Measurements from ENCODE around the gene RAB30. TPM values are rescaled to one million over a fixed set of nuclear protein-coding genes. Genes with fewer than 3 reads are reported as not detected.
"Not testable (repeated sequence)": the region's sequence is repeated elsewhere in the genome, so short reads cannot be mapped to it uniquely, and the experiment has no call there.

The RAB30 gene
- total RNA-seq, 1 donor from 2014 or later, result 7.7 TPM

GRCh38 chr11:83011333-83012167, 60.1 kb downstream of the RAB30 start:
- DNase-seq (ENCODE audit: low spot score in 2 of 2), result no peak
- intact Hi-C loops (cut with DNase I), result no loop called here
- Histone ChIP-seq H3K36me3 (no peaks in the 10 kb centered on the region), H3K27me3 (no peaks in the 10 kb centered on the region), H3K27ac (no peak overlapping the region), H3K9me3 (no peaks in the 10 kb centered on the region), H3K4me1 (peaks cover 5 to 20% of the 10 kb centered on the region in 2 donors), H3K4me3 (no peak overlapping the region)
- TF ChIP-seq CTCF (IDR thresholded peaks at IDR 0.05), result no peak

GRCh38 chr11:83009999-83010398, 61.7 kb downstream of the RAB30 start:
- DNase-seq (ENCODE audit: low spot score in 2 of 2), result no peak
- no peaks in the 10 kb centered on the region for H3K36me3 ChIP-seq
- H3K27me3 ChIP-seq, result no peaks in the 10 kb centered on the region
- H3K9me3 ChIP-seq, result no peaks in the 10 kb centered on the region
- intact Hi-C loops (cut with DNase I), result no loop called here
- no peak overlapping the region for H3K4me3 ChIP-seq
- H3K4me1 ChIP-seq, result peaks cover 5 to 20% of the 10 kb centered on the region in 2 donors
- no peak overlapping the region for H3K27ac ChIP-seq
- no peak for TF ChIP-seq CTCF (IDR thresholded peaks at IDR 0.05)

- H3K27me3 ChIP-seq; H3K9me3 ChIP-seq; H3K27ac ChIP-seq; H3K36me3 ChIP-seq; H3K4me3 ChIP-seq; intact Hi-C loops (cut with DNase I); DNase-seq (ENCODE audit: low spot score in 2 of 2): not testable (repeated sequence)
- peaks cover 5 to 20% of the 10 kb centered on the region in 2 donors for H3K4me1 ChIP-seq
These were observed 62.6 kb downstream of the RAB30 start for GRCh38 chr11:83009136-83009535.

- H3K27ac ChIP-seq, result no peak overlapping the region
- H3K36me3 ChIP-seq, result no peaks in the 10 kb centered on the region
- intact Hi-C loops (cut with DNase I), result no loop called here
- no peaks in the 10 kb centered on the region for H3K9me3 ChIP-seq
- no peak for TF ChIP-seq CTCF (IDR thresholded peaks at IDR 0.05)
- H3K4me3 ChIP-seq, result no peak overlapping the region
- peaks cover 5 to 20% of the 10 kb centered on the region in 2 donors for H3K4me1 ChIP-seq
- no peaks in the 10 kb centered on the region for H3K27me3 ChIP-seq
- DNase-seq (ENCODE audit: low spot score in 2 of 2), result no peak
These were observed 63.1 kb downstream of the RAB30 start for GRCh38 chr11:83008581-83008923.

GRCh38 chr11:83007909-83008580, 63.7 kb downstream of the RAB30 start:
- no peaks in the 10 kb centered on the region for H3K9me3 ChIP-seq
- peaks cover 5 to 20% of the 10 kb centered on the region in 2 donors for H3K4me1 ChIP-seq
- no peaks in the 10 kb centered on the region for H3K36me3 ChIP-seq
- peak overlapping the region in 1 of 2 donors; percentile 18 for H3K4me3 ChIP-seq
- intact Hi-C loops (cut with DNase I), result no loop called here
- H3K27me3 ChIP-seq, result no peaks in the 10 kb centered on the region
- no peak for TF ChIP-seq CTCF (IDR thresholded peaks at IDR 0.05)
- no peak for DNase-seq (ENCODE audit: low spot score in 2 of 2)
- peak overlapping the region; percentile 52 to 58 for H3K27ac ChIP-seq

- Histone ChIP-seq H3K36me3 (no peaks in the 10 kb centered on the region), H3K4me3 (peak overlapping the region in 1 of 2 donors; percentile 18), H3K27me3 (no peaks in the 10 kb centered on the region), H3K4me1 (peaks cover 5 to 20% of the 10 kb centered on the region in 2 donors), H3K27ac (peak overlapping the region in 1 of 2 donors; percentile 52), H3K9me3 (no peaks in the 10 kb centered on the region)
- DNase-seq (ENCODE audit: low spot score in 2 of 2), result no peak
- TF ChIP-seq CTCF (IDR thresholded peaks at IDR 0.05), result no peak
- intact Hi-C loops (cut with DNase I), result no loop called here
These were observed 64.2 kb downstream of the RAB30 start for GRCh38 chr11:83007477-83007876.

Data from ascending aorta (tissue), 2 donors.